Fibroblast of upper back skin (primary cell): ENCODE data around the gene MAT2A.
"Not testable (repeated sequence)": the region's sequence is repeated elsewhere in the genome, so short reads cannot be mapped to it uniquely, and the experiment has no call there.

Experiments used
- DNase-seq: peaks from one replicate; pipeline ENCODE4 v3.0.0-alpha.2; 2013

MAT2A gene

GRCh38 chr2:85524336-85524908 is 14.5 kb upstream of the MAT2A start:
- DNase-seq: no peak

- no peak for DNase-seq
These were observed 13.9 kb upstream of the MAT2A start for GRCh38 chr2:85525029-85525428.

- no peak for DNase-seq
These were observed 13.4 kb upstream of the MAT2A start for GRCh38 chr2:85525567-85525966.

GRCh38 chr2:85527787-85528186 is 11.2 kb upstream of the MAT2A start:
- no peak for DNase-seq

- no peak for DNase-seq
These were observed 10.6 kb upstream of the MAT2A start for GRCh38 chr2:85528355-85528754.

GRCh38 chr2:85529809-85530208 is 9.2 kb upstream of the MAT2A start:
- DNase-seq: no peak

- no peak for DNase-seq
These were observed 7.4 kb upstream of the MAT2A start for GRCh38 chr2:85531589-85531988.

GRCh38 chr2:85534099-85534498 is 4.9 kb upstream of the MAT2A start:
- no peak for DNase-seq

- no peak for DNase-seq
These were observed 4.1 kb upstream of the MAT2A start for GRCh38 chr2:85534881-85535280.

GRCh38 chr2:85536479-85536878 is 2.5 kb upstream of the MAT2A start:
- DNase-seq: peak; percentile 74

- peak; percentile 20 for DNase-seq
These were observed 1.1 kb upstream of the MAT2A start for GRCh38 chr2:85537600-85538506.

GRCh38 chr2:85539361-85540132 is 579 bp downstream of the MAT2A start:
- peak; percentile 68 for DNase-seq

GRCh38 chr2:85540133-85540648 is 1.2 kb downstream of the MAT2A start:
- DNase-seq: no peak

- DNase-seq: no peak
These were observed 2.3 kb downstream of the MAT2A start for GRCh38 chr2:85541262-85541661.

GRCh38 chr2:85541753-85542457 is 2.9 kb downstream of the MAT2A start:
- DNase-seq: no peak

- no peak for DNase-seq
These were observed 3.8 kb downstream of the MAT2A start for GRCh38 chr2:85542777-85543176.

- DNase-seq: not testable (repeated sequence)
These were observed 5.3 kb downstream of the MAT2A start for GRCh38 chr2:85544254-85544691.

- DNase-seq: not testable (repeated sequence)
These were observed 6.2 kb downstream of the MAT2A start for GRCh38 chr2:85544915-85545779.

GRCh38 chr2:85545780-85546240 is 6.8 kb downstream of the MAT2A start:
- no peak for DNase-seq

- DNase-seq: no peak
These were observed 8.3 kb downstream of the MAT2A start for GRCh38 chr2:85547089-85547858.
